PC-3 (cell line): ENCODE results near the gene MTHFD1L. TPM values are rescaled to one million over a fixed set of nuclear protein-coding genes. Genes with fewer than 3 reads are reported as not detected.

ENCODE experiments used
- ATAC-seq: fragments of 200-7000 bp; cut with Tn5 transposase; 2 replicates; pipeline ENCODE4 v1.9.1; 2020; ENCODE audit warnings: mild to moderate bottlenecking, moderate library complexity
- BruUV-seq: library from RNA; stranded (reverse); fragments of 400-500 nt; replicated peaks from 2 replicates; lab custom pipeline; 2021; lab: Mats Ljungman, UMichigan
- CTCF ChIA-PET: fragments of 300-600 bp; sonication (Branson Sonifier 250); formaldehyde crosslinking; loops from one replicate; lab custom pipeline; 2022; ENCODE audit warnings: antibody characterized with exemption; lab: Charles Lee
- POLR2A ChIA-PET: fragments of 300-600 bp; sonication (Branson Sonifier 250); formaldehyde crosslinking; loops from one replicate; lab custom pipeline; 2022; ENCODE audit warnings: antibody characterized with exemption; ENCODE audit not compliant: unreplicated experiment; lab: Charles Lee
- DNase-seq: peaks from one replicate; pipeline ENCODE4 v3.0.0-alpha.2; 2015
- H2AFZ ChIP-seq: fragments of 300-600 bp; sonication (generic); 2 replicates; pipeline ENCODE4 v1.6.0; 2016; ENCODE audit warnings: antibody characterized with exemption, low read length
- H3F3A ChIP-seq: fragments of 300-600 bp; sonication (generic); one replicate; pipeline ENCODE4 v1.6.0; 2017; ENCODE audit warnings: antibody characterized with exemption, low read length, control low read depth, mild to moderate bottlenecking; ENCODE audit not compliant: unreplicated experiment
- H3K27ac ChIP-seq: fragments of 300-600 bp; sonication (generic); 2 replicates; pipeline ENCODE4 v1.5.1; 2016; ENCODE audit warnings: mild to moderate bottlenecking, low read length
- H3K27me3 ChIP-seq: fragments of 300-600 bp; sonication (generic); 2 replicates; pipeline ENCODE4 v1.6.1; 2016; ENCODE audit warnings: low read length, mixed read lengths
- H3K36me3 ChIP-seq: fragments of 300-600 bp; sonication (generic); 2 replicates; pipeline ENCODE4 v1.6.1; 2016; ENCODE audit warnings: low read depth, mixed run types, low read length, mixed read lengths
- H3K4me1 ChIP-seq: fragments of 300-600 bp; sonication (generic); 2 replicates; pipeline ENCODE4 v1.5.1; 2016; ENCODE audit warnings: low read length; ENCODE audit not compliant: insufficient read depth
- H3K4me2 ChIP-seq: fragments of 300-600 bp; sonication (generic); 2 replicates; pipeline ENCODE4 v1.6.0; 2016; ENCODE audit warnings: low read length
- H3K4me3 ChIP-seq: fragments of 300-600 bp; sonication (generic); 2 replicates; pipeline ENCODE4 v1.5.1; 2016; ENCODE audit warnings: mild to moderate bottlenecking, low read length, mixed read lengths
- H3K79me2 ChIP-seq: fragments of 300-600 bp; sonication (generic); 2 replicates; pipeline ENCODE4 v1.6.1; 2017; ENCODE audit warnings: low read length, mixed read lengths
- H3K9ac ChIP-seq: fragments of 300-600 bp; sonication (generic); 2 replicates; pipeline ENCODE4 v1.6.0; 2016; ENCODE audit warnings: mild to moderate bottlenecking, low read length
- H3K9me2 ChIP-seq: fragments of 300-600 bp; sonication (generic); replicated peaks from 2 replicates; pipeline ENCODE4 v1.6.1; 2016; ENCODE audit warnings: mixed run types, low read length, mixed read lengths
- H3K9me3 ChIP-seq: fragments of 300-600 bp; sonication (generic); 2 replicates; pipeline ENCODE4 v1.6.1; 2016; ENCODE audit warnings: low read length, mixed read lengths
- H4K20me1 ChIP-seq: fragments of 300-600 bp; sonication (generic); 2 replicates; pipeline ENCODE4 v1.6.1; 2016; ENCODE audit warnings: low read length, mixed read lengths
- CTCF ChIP-seq: fragments of 300-600 bp; sonication (generic); conservative IDR thresholded peaks from 2 replicates; pipeline ENCODE4 v1.5.1; 2017; ENCODE audit warnings: antibody characterized with exemption, low read depth, mild to moderate bottlenecking, low read length
- EZH2 ChIP-seq: fragments of 300-600 bp; sonication (generic); IDR thresholded peaks from one replicate; pipeline ENCODE4 v1.6.1; 2017; ENCODE audit warnings: antibody characterized with exemption, mild to moderate bottlenecking, low read length; ENCODE audit not compliant: unreplicated experiment
- EZH2phosphoT487 ChIP-seq: fragments of 300-600 bp; sonication (generic); IDR thresholded peaks from 2 replicates; pipeline ENCODE4 v1.6.1; 2018; ENCODE audit warnings: mild to moderate bottlenecking, antibody characterized with exemption, low read length, borderline replicate concordance
- intact Hi-C: fragments of 100-400 bp; cut with micrococcal nuclease; formaldehyde crosslinking; loops from 2 replicates; pipeline ENCODE4 v1.9.0; 2023
- total RNA-seq: library from RNA; depleted of rRNA; stranded (reverse); fragments of >200 nt; gene quantifications from 2 replicates; pipeline ENCODE4 v1.2.3, GENCODE V29; 2014

Gene MTHFD1L
- total RNA-seq, 1 experiment from 2014 or later, result 11.9 TPM

DNA sequence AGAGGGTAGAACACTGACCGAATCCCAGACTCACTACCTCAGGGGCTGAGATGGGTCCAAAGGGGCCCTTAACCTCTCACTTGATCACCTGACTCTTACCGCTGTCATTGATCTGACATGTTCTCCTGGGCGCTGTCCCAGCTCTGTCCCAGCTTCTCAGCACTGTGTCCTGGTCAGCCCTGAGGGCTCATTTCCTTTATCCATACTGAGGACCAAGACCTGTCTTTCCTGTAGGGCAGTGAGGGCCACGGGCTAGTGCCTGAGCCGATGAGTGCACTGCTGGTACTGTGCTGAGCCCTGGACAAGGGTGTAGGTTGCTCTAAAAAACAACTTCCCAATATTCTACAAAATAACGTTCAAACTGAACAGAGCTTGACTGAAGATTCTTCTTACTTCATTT lies 131.5 kb downstream of the MTHFD1L start:
- Histone ChIP-seq H3K36me3 (peaks cover 4% of the 10 kb centered on the region; the same call in 1 of the 2 replicates), H3K4me1 (no peaks in the 10 kb centered on the region), H3K4me2 (no peak overlapping the region), H3K9me2 (no peaks in the 10 kb centered on the region), H3K27ac (no peak overlapping the region), H3K79me2 (no peaks in the 10 kb centered on the region), H3F3A (no peaks in the 10 kb centered on the region), H3K9me3 (no peaks in the 10 kb centered on the region), H2AFZ (no peak overlapping the region), H3K4me3 (no peak overlapping the region), H4K20me1 (no peaks in the 10 kb centered on the region), H3K27me3 (no peaks in the 10 kb centered on the region), H3K9ac (no peak overlapping the region)
- ChIA-PET CTCF (no interaction called here), POLR2A (no interaction called here)
- intact Hi-C loops, result no loop called here
- no peak for DNase-seq
- TF ChIP-seq EZH2phosphoT487 (no peak), EZH2 (no peak), CTCF (no peak)
- no peak for ATAC-seq
- no TSS peak for BruUV-seq

DNA sequence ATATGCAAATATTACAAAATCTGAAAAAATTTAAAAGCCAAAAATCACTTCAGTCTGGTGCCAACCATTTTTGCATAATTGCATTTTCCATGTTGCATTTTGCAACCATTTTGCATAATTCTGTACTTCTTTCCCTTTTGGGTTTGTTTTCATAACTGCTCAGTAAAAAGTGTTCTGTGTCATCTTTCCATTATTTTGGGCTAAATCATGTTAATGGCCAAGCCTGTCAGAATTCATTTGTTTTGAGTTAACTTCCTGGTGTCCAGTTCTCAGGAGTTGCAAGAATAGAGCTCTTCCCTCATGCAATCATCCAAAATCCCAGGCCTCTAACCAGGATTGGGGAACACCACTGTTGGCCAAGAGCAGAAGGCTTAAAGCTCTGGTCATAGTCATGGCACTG lies 133.6 kb downstream of the MTHFD1L start:
- intact Hi-C loops, result no loop called here
- H3K27me3 ChIP-seq, result no peaks in the 10 kb centered on the region
- ATAC-seq, result no peak
- H3K9ac ChIP-seq, result no peak overlapping the region
- no peak for DNase-seq
- BruUV-seq, result no TSS peak
- H3K9me3 ChIP-seq, result no peaks in the 10 kb centered on the region
- no peak overlapping the region for H3K27ac ChIP-seq
- TF ChIP-seq EZH2 (no peak), CTCF (no peak), EZH2phosphoT487 (no peak)
- ChIA-PET POLR2A (interaction anchor here (0.5 to 0.6 kb wide), 2 partner anchors 19 to 251 kb away, joined by 3 read pairs; no protein-coding TSS in a partner anchor), CTCF (interaction anchor here (0.6 kb wide), 1 partner anchor 15 kb away, joined by 3 read pairs; no protein-coding TSS in a partner anchor)
- H3K79me2 ChIP-seq, result no peaks in the 10 kb centered on the region
- H2AFZ ChIP-seq, result no peak overlapping the region
- no peaks in the 10 kb centered on the region for H3F3A ChIP-seq
- no peak overlapping the region for H3K4me3 ChIP-seq
- H3K36me3 ChIP-seq, result peaks cover 4% of the 10 kb centered on the region; the same call in 1 of the 2 replicates
- no peaks in the 10 kb centered on the region for H3K9me2 ChIP-seq
- peaks cover 2% of the 10 kb centered on the region for H3K4me1 ChIP-seq
- no peaks in the 10 kb centered on the region for H4K20me1 ChIP-seq
- no peak overlapping the region for H3K4me2 ChIP-seq

DNA sequence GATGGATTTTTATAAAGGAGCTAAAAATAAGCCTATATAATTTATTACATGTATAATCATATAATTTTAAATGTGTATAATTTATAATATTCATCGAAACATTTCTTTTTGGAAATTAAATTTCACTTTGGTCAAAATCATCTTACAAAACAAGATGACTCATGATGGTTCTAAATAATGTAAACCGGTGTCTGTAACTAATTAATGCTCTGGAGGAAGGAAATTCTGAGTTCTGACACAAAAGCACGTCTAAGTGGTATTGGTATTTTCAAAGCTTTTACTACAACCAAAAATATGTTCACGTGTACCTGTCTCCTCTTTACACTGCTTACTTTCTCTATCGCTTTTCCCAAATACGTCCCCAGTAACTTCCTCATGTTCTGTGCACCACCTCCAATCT lies 134.1 kb downstream of the MTHFD1L start:
- Histone ChIP-seq H3K36me3 (peaks cover 1% of the 10 kb centered on the region; the same call in 1 of the 2 replicates), H3K4me2 (no peak overlapping the region), H3K9me2 (no peaks in the 10 kb centered on the region), H3K9ac (no peak overlapping the region), H2AFZ (no peak overlapping the region), H3K4me1 (peaks cover 6% of the 10 kb centered on the region), H3K4me3 (no peak overlapping the region), H3K27me3 (no peaks in the 10 kb centered on the region), H3K79me2 (no peaks in the 10 kb centered on the region), H3K9me3 (no peaks in the 10 kb centered on the region), H4K20me1 (no peaks in the 10 kb centered on the region), H3F3A (no peaks in the 10 kb centered on the region), H3K27ac (no peak overlapping the region)
- DNase-seq (no peak), ATAC-seq (no peak)
- intact Hi-C loops, result no loop called here
- ChIA-PET POLR2A (no interaction called here), CTCF (interaction anchor here (0.6 kb wide), 1 partner anchor 15 kb away, joined by 3 read pairs; no protein-coding TSS in a partner anchor)
- TF ChIP-seq EZH2 (no peak), CTCF (no peak), EZH2phosphoT487 (no peak)
- no TSS peak for BruUV-seq
